PC-9 (cell line): ENCODE measurements around the gene TRIM58. TPM values are rescaled to one million over a fixed set of nuclear protein-coding genes. Genes with fewer than 3 reads are reported as not detected.

Source experiments
- BruUV-seq: library from RNA; stranded (reverse); fragments of 400-500 nt; replicated peaks from 2 replicates; lab custom pipeline; 2021; lab: Mats Ljungman, UMichigan
- CTCF ChIA-PET: fragments of 300-600 bp; sonication (Branson Sonifier 250); formaldehyde crosslinking; loops from one replicate; lab custom pipeline; 2022; ENCODE audit warnings: antibody characterized with exemption; lab: Charles Lee
- POLR2A ChIA-PET: fragments of 300-600 bp; sonication (Branson Sonifier 250); formaldehyde crosslinking; loops from one replicate; lab custom pipeline; 2022; ENCODE audit warnings: antibody characterized with exemption; ENCODE audit not compliant: unreplicated experiment; lab: Charles Lee
- DNase-seq, 2 experiments: peaks; one replicate each; pipeline versions ENCODE4 v3.0.0 to v3.0.0-alpha.2; 2015 to 2022; ENCODE audit warnings: mixed read lengths in 1 of 2
- H2AFZ ChIP-seq: fragments of 200-600 bp; sonication (generic); 2 replicates; pipeline ENCODE4 v1.8.1; 2017; ENCODE audit warnings: antibody characterized with exemption
- H3F3A ChIP-seq: fragments of 200-600 bp; sonication (generic); 2 replicates; pipeline ENCODE4 v1.8.1; 2017; ENCODE audit warnings: antibody characterized with exemption, mild to moderate bottlenecking, low read depth; ENCODE audit not compliant: insufficient read depth
- H3K27ac ChIP-seq: fragments of 200-600 bp; sonication (generic); 2 replicates; pipeline ENCODE4 v1.6.1; 2016; ENCODE audit warnings: mixed run types
- H3K27me3 ChIP-seq: fragments of 200-600 bp; sonication (generic); 2 replicates; pipeline ENCODE4 v1.6.1; 2016; ENCODE audit warnings: low read depth, mixed run types; ENCODE audit not compliant: insufficient read depth
- H3K36me3 ChIP-seq: fragments of 200-600 bp; sonication (generic); 2 replicates; pipeline ENCODE4 v1.6.1; 2016; ENCODE audit warnings: low read depth, mixed run types
- H3K4me1 ChIP-seq: fragments of 200-600 bp; sonication (generic); replicated peaks from 2 replicates; pipeline ENCODE4 v1.6.1; 2016; ENCODE audit warnings: mixed run types; ENCODE audit not compliant: insufficient read depth
- H3K4me2 ChIP-seq: fragments of 200-600 bp; sonication (generic); 2 replicates; pipeline ENCODE4 v1.6.1; 2017; ENCODE audit warnings: mixed run types
- H3K4me3 ChIP-seq: fragments of 200-600 bp; sonication (generic); 2 replicates; pipeline ENCODE4 v1.6.1; 2016; ENCODE audit warnings: mixed run types
- H3K79me2 ChIP-seq: fragments of 200-600 bp; sonication (generic); 2 replicates; pipeline ENCODE4 v1.6.1; 2017; ENCODE audit warnings: low read depth, mixed run types
- H3K9me2 ChIP-seq: fragments of 200-600 bp; sonication (generic); 2 replicates; pipeline ENCODE4 v1.8.1; 2017; ENCODE audit warnings: mild to moderate bottlenecking; ENCODE audit not compliant: insufficient read depth
- H3K9me3 ChIP-seq: fragments of 200-600 bp; sonication (generic); 2 replicates; pipeline ENCODE4 v1.8.1; 2016; ENCODE audit warnings: low read depth; ENCODE audit not compliant: insufficient read depth
- H4K20me1 ChIP-seq: fragments of 200-600 bp; sonication (generic); 2 replicates; pipeline ENCODE4 v1.8.1; 2017; ENCODE audit not compliant: insufficient read depth
- CTCF ChIP-seq: fragments of 200-600 bp; sonication (generic); conservative IDR thresholded peaks from 2 replicates; pipeline ENCODE4 v1.6.1; 2017; ENCODE audit warnings: mixed run types, antibody characterized with exemption, mild to moderate bottlenecking, moderate library complexity
- EZH2 ChIP-seq: fragments of 200-600 bp; sonication (generic); IDR thresholded peaks from 2 replicates; pipeline ENCODE4 v1.8.0; 2017; ENCODE audit warnings: antibody characterized with exemption, low read depth
- intact Hi-C: fragments of 100-400 bp; cut with micrococcal nuclease; formaldehyde crosslinking; loops from one replicate; pipeline ENCODE4 v1.10.0; 2022; ENCODE audit not compliant: unreplicated experiment
- total RNA-seq: library from RNA; stranded (reverse); gene quantifications from 2 replicates; pipeline ENCODE4 v1.2.3, GENCODE V29; 2021

Gene TRIM58
- total RNA-seq, 1 experiment from 2014 or later: not detected

GRCh38 chr1:247843411-247843810, 13.6 kb upstream of the TRIM58 start:
- no peaks in the 10 kb centered on the region for H3K9me3 ChIP-seq
- intact Hi-C loops: no loop called here
- H2AFZ ChIP-seq: no peak overlapping the region
- H3K9me2 ChIP-seq: no peaks in the 10 kb centered on the region
- no peak overlapping the region for H3K27ac ChIP-seq
- DNase-seq: no peak
- no peaks in the 10 kb centered on the region for H4K20me1 ChIP-seq
- no peaks in the 10 kb centered on the region for H3K36me3 ChIP-seq
- ChIA-PET CTCF (no interaction called here), POLR2A (no interaction called here)
- no peak for TF ChIP-seq CTCF
- TF ChIP-seq EZH2: no peak
- no peaks in the 10 kb centered on the region for H3K4me1 ChIP-seq
- no peaks in the 10 kb centered on the region for H3F3A ChIP-seq
- H3K27me3 ChIP-seq: 0 out of 2 replicates have a peak, but pooled peaks cover 6% of the 10 kb centered on the region
- H3K79me2 ChIP-seq: no peaks in the 10 kb centered on the region
- H3K4me3 ChIP-seq: no peak overlapping the region
- H3K4me2 ChIP-seq: no peak overlapping the region
- no TSS peak for BruUV-seq

- TF ChIP-seq CTCF (no peak), EZH2 (no peak)
- no peak overlapping the region for H2AFZ ChIP-seq
- no peak for DNase-seq
- H3F3A ChIP-seq: no peaks in the 10 kb centered on the region
- H3K9me3 ChIP-seq: no peaks in the 10 kb centered on the region
- no TSS peak for BruUV-seq
- H3K4me1 ChIP-seq: no peaks in the 10 kb centered on the region
- no peaks in the 10 kb centered on the region for H3K36me3 ChIP-seq
- ChIA-PET CTCF (no interaction called here), POLR2A (no interaction called here)
- H3K27ac ChIP-seq: no peak overlapping the region
- H3K4me3 ChIP-seq: no peak overlapping the region
- 0 out of 2 replicates have a peak, but pooled peaks cover 6% of the 10 kb centered on the region for H3K27me3 ChIP-seq
- H3K9me2 ChIP-seq: no peaks in the 10 kb centered on the region
- intact Hi-C loops: no loop called here
- no peaks in the 10 kb centered on the region for H4K20me1 ChIP-seq
- no peaks in the 10 kb centered on the region for H3K79me2 ChIP-seq
- no peak overlapping the region for H3K4me2 ChIP-seq
Observed at GRCh38 chr1:247845011-247845692, 11.8 kb upstream of the TRIM58 start.

- no peak for TF ChIP-seq EZH2
- no peak for TF ChIP-seq CTCF
- BruUV-seq: no TSS peak
- no peaks in the 10 kb centered on the region for H3F3A ChIP-seq
- no peak overlapping the region for H3K4me2 ChIP-seq
- intact Hi-C loops: no loop called here
- no peak overlapping the region for H3K4me3 ChIP-seq
- H2AFZ ChIP-seq: no peak overlapping the region
- no peak for DNase-seq
- POLR2A ChIA-PET: no interaction called here
- no peaks in the 10 kb centered on the region for H3K36me3 ChIP-seq
- H3K9me3 ChIP-seq: no peaks in the 10 kb centered on the region
- H3K27me3 ChIP-seq: 0 out of 2 replicates have a peak, but pooled peaks cover 6% of the 10 kb centered on the region
- H3K27ac ChIP-seq: no peak overlapping the region
- H4K20me1 ChIP-seq: no peaks in the 10 kb centered on the region
- no peaks in the 10 kb centered on the region for H3K79me2 ChIP-seq
- no peaks in the 10 kb centered on the region for H3K4me1 ChIP-seq
- CTCF ChIA-PET: no interaction called here
- no peaks in the 10 kb centered on the region for H3K9me2 ChIP-seq
Observed at GRCh38 chr1:247845693-247846017, 11.3 kb upstream of the TRIM58 start.
